Activated CD8-positive, alpha-beta T cell treated with anti-CD3 and anti-CD28 coated beads for 36 hours (primary cell): ENCODE results near the gene SECISBP2L. TPM values are rescaled to one million over a fixed set of nuclear protein-coding genes. Genes with fewer than 3 reads are reported as not detected.

Experiments used
- ATAC-seq: fragments of 200-7000 bp; cut with Tn5 transposase; one replicate; pipeline ENCODE4 v1.10.0; 2021; ENCODE audit warnings: mild to moderate bottlenecking, moderate library complexity
- CTCF ChIA-PET: fragments of 350-600 bp; sonication (Branson Sonifier 250); formaldehyde crosslinking; loops from one replicate; lab custom pipeline; 2021; ENCODE audit warnings: antibody characterized with exemption; lab: Charles Lee
- POLR2A ChIA-PET: fragments of 350-600 bp; sonication (Branson Sonifier 250); formaldehyde crosslinking; loops from one replicate; lab custom pipeline; 2021; ENCODE audit warnings: antibody characterized with exemption; lab: Charles Lee
- DNase-seq: peaks from one replicate; pipeline ENCODE4 v3.0.0-alpha.2; 2020
- H3K27ac Mint-ChIP-seq: one replicate; pipeline ENCODE4 v1.8.0; 2021; ENCODE audit warnings: mild to moderate bottlenecking, mixed read lengths
- H3K27me3 Mint-ChIP-seq: one replicate; pipeline ENCODE4 v1.8.0; 2021; ENCODE audit warnings: mixed read lengths
- H3K36me3 Mint-ChIP-seq: one replicate; pipeline ENCODE4 v1.8.0; 2021; ENCODE audit warnings: low read depth, mixed read lengths
- H3K4me1 Mint-ChIP-seq: one replicate; pipeline ENCODE4 v1.8.0; 2021; ENCODE audit warnings: low read depth, mixed read lengths
- H3K4me3 Mint-ChIP-seq: one replicate; pipeline ENCODE4 v1.8.0; 2021; ENCODE audit warnings: mild to moderate bottlenecking, moderate library complexity, mixed read lengths
- H3K9me3 Mint-ChIP-seq: one replicate; pipeline ENCODE4 v1.8.0; 2021; ENCODE audit warnings: mixed read lengths
- intact Hi-C: fragments of 100-400 bp; cut with micrococcal nuclease; formaldehyde crosslinking; loops from one replicate; pipeline ENCODE4 v1.10.0; 2022
- total RNA-seq, 2 experiments: library from RNA; stranded (reverse); gene quantifications; one replicate each; pipeline ENCODE4 v1.2.3, GENCODE V29; 2021
- TF ChIP-seq, protein P1 (sequence below): fragments of 200-600 bp; IDR thresholded peaks from one replicate; pipeline ENCODE4 v1.8.0; 2022; ENCODE audit warnings: antibody characterized with exemption, mild to moderate bottlenecking

SECISBP2L gene
- total RNA-seq, 2 experiments from 2014 or later: 17.9 to 19.6 TPM

DNA sequence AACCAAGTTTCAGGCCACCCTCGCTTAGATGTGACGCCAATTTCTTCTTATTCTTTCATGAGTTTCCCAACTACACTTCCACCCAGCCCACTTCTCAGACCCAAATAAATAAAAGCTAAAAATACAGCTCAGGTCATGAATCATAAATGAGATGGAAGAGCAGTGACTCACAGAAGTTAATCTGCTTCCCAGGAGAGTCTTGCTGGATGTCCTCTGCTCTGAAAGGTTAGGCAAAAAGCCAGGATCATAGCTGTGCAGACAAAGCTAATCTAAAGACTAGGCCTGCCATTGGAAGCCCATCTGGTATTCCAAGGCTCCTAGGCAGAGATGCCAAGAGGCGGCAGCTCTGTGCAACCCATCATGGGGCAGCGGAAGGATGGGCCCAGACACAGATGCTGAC is 106.6 kb downstream of the SECISBP2L start:
- Mint-ChIP-seq H3K4me1 (peaks cover 12% of the 10 kb centered on the region), H3K9me3 (no peaks in the 10 kb centered on the region), H3K27me3 (peaks cover 31% of the 10 kb centered on the region), H3K36me3 (no peaks in the 10 kb centered on the region), H3K4me3 (no peak overlapping the region), H3K27ac (no peak overlapping the region)
- ChIA-PET CTCF (interaction anchor here (1.0 to 1.8 kb wide), 2 partner anchors 25 to 36 kb away, joined by 3 to 7 read pairs; no protein-coding TSS in a partner anchor), POLR2A (interaction anchor here (0.9 to 1.5 kb wide), 3 partner anchors 15 to 1179 kb away, joined by 3 to 4 read pairs (median 3); partner anchors contain the start of gene ATP8B4)
- ATAC-seq (no peak), DNase-seq (no peak)
- intact Hi-C loops: no loop called here
- TF ChIP-seq, protein P1, sequence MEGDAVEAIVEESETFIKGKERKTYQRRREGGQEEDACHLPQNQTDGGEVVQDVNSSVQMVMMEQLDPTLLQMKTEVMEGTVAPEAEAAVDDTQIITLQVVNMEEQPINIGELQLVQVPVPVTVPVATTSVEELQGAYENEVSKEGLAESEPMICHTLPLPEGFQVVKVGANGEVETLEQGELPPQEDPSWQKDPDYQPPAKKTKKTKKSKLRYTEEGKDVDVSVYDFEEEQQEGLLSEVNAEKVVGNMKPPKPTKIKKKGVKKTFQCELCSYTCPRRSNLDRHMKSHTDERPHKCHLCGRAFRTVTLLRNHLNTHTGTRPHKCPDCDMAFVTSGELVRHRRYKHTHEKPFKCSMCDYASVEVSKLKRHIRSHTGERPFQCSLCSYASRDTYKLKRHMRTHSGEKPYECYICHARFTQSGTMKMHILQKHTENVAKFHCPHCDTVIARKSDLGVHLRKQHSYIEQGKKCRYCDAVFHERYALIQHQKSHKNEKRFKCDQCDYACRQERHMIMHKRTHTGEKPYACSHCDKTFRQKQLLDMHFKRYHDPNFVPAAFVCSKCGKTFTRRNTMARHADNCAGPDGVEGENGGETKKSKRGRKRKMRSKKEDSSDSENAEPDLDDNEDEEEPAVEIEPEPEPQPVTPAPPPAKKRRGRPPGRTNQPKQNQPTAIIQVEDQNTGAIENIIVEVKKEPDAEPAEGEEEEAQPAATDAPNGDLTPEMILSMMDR: no peak

Other genes with a start within 250 kb of the SECISBP2L start
- gene CEP152, start 235.4 kb downstream of the SECISBP2L start, total RNA-seq: 10 to 100 TPM; 39.2 to 39.7 TPM
- 10 to 100 TPM; 78.3 to 80.5 TPM for gene EID1, start 168.3 kb downstream of the SECISBP2L start, total RNA-seq
- gene SHC4, start 82.5 kb downstream of the SECISBP2L start, total RNA-seq: 1 to 10 TPM; 2.5 TPM
- gene COPS2, start 109.2 kb upstream of the SECISBP2L start, total RNA-seq: 10 to 100 TPM; 85.0 to 85.8 TPM
- gene GALK2, start 123.8 kb upstream of the SECISBP2L start, total RNA-seq: 10 to 100 TPM; 26.8 to 27.5 TPM